Testis (tissue), 3 donors: ENCODE results near the gene ADGRB3. TPM values are rescaled to one million over a fixed set of nuclear protein-coding genes. Genes with fewer than 3 reads are reported as not detected.

Source experiments
- DNase-seq: peaks from one replicate; pipeline ENCODE4 v3.0.0-alpha.2; 2019
- H3K27ac ChIP-seq, 2 donors: fragments of 200-600 bp; sonication (generic); one replicate each; pipeline ENCODE4 v1.5.1; 2019
- H3K27me3 ChIP-seq: fragments of 200-600 bp; sonication (generic); one replicate; pipeline ENCODE4 v1.5.1; 2019
- H3K36me3 ChIP-seq: fragments of 200-600 bp; sonication (generic); one replicate; pipeline ENCODE4 v1.5.1; 2017; ENCODE audit warnings: low read depth; ENCODE audit errors: missing control alignments
- H3K4me1 ChIP-seq: fragments of 200-600 bp; sonication (generic); one replicate; pipeline ENCODE4 v1.5.1; 2019
- H3K4me3 ChIP-seq, 2 donors: fragments of 200-600 bp; sonication (generic); one replicate each; pipeline ENCODE4 v1.5.1; 2017 to 2019
- H3K9me3 ChIP-seq: fragments of 200-600 bp; sonication (generic); one replicate; pipeline ENCODE4 v1.5.1; 2017
- CTCF ChIP-seq, 3 experiments: fragments of 450-650 bp in 2 of 3; fragments of 200-600 bp in 1 of 3; sonication (generic) in 1 of 3; IDR thresholded peaks; one replicate each; pipeline ENCODE4 v1.5.1; 2016 to 2019; ENCODE audit warnings: antibody characterized with exemption in 3 of 3, mild to moderate bottlenecking in 2 of 3, moderate library complexity in 1 of 3
- POLR2A ChIP-seq: fragments of 450-650 bp; IDR thresholded peaks from one replicate; pipeline ENCODE4 v1.6.1; 2017; ENCODE audit warnings: antibody characterized with exemption, mild to moderate bottlenecking, moderate library complexity
- WGBS, 2 donors: methylation state at CpG; one replicate each; pipeline ENCODE4 v1.1.5; 2018; 5-methylcytosine and 5-hydroxymethylcytosine counted together
- intact Hi-C: fragments of 100-400 bp; cut with DNase I; formaldehyde crosslinking; loops from one replicate; pipeline ENCODE4 v1.15.1; 2023; ENCODE audit warnings: low total_unique reads
- polyA plus RNA-seq: library from polyadenylated mRNA; stranded (reverse); fragments of 350-450 nt; fragmentation: Illumina TruSeq; extraction: RNeasy Lipid Tissue Mini Kit (QIAGEN cat#74804); gene quantifications from one replicate; pipeline ENCODE4 v1.2.3, GENCODE V29; 2014; ENCODE audit warnings: low read depth, low replicate concordance; ENCODE audit not compliant: insufficient read depth
- total RNA-seq, 2 donors: library from RNA; depleted of rRNA; stranded (reverse); fragments of >200 nt; gene quantifications; one replicate each; pipeline ENCODE4 v1.2.3, GENCODE V29; 2016

Gene ADGRB3
- total and polyA plus RNA-seq, 3 donors from 2014 or later, result 3.2 to 5.7 (median 4.3) TPM

- DNase-seq, result no peak
- no peaks in the 10 kb centered on the region for H3K27me3 ChIP-seq
- no peaks in the 10 kb centered on the region for H3K4me1 ChIP-seq
- H3K36me3 ChIP-seq, result no peaks in the 10 kb centered on the region
- H3K4me3 ChIP-seq, result no peak overlapping the region
- intact Hi-C loops, result no loop called here
- H3K9me3 ChIP-seq, result no peaks in the 10 kb centered on the region
- WGBS, 2 donors, result 84 to 91% methylated on average over 5 of the region's 5 CpGs
- no peak overlapping the region for H3K27ac ChIP-seq
- no peak for TF ChIP-seq CTCF (IDR thresholded peaks at IDR 0.05)
- TF ChIP-seq POLR2A, result no peak
These were observed 358.8 kb downstream of the ADGRB3 start for GRCh38 chr6:68993911-68994310.

GRCh38 chr6:68994521-68994920 is 359.4 kb downstream of the ADGRB3 start:
- Histone ChIP-seq H3K9me3 (no peaks in the 10 kb centered on the region), H3K36me3 (no peaks in the 10 kb centered on the region), H3K27me3 (no peaks in the 10 kb centered on the region), H3K4me1 (no peaks in the 10 kb centered on the region), H3K27ac (no peak overlapping the region), H3K4me3 (no peak overlapping the region)
- intact Hi-C loops, result no loop called here
- TF ChIP-seq POLR2A, result no peak
- no peak for TF ChIP-seq CTCF (IDR thresholded peaks at IDR 0.05)
- no peak for DNase-seq
- 66 to 69% methylated on average over 1 of the region's 1 CpG for WGBS, 2 donors

- WGBS, 2 donors, result 83 to 90% methylated on average over 5 of the region's 5 CpGs
- H3K27ac ChIP-seq, result no peak overlapping the region
- TF ChIP-seq CTCF (IDR thresholded peaks at IDR 0.05) (no peak), POLR2A (no peak)
These were observed 370.1 kb downstream of the ADGRB3 start for GRCh38 chr6:69005199-69005598.

GRCh38 chr6:69007781-69008180 is 372.7 kb downstream of the ADGRB3 start:
- no peak for TF ChIP-seq POLR2A
- no peak for TF ChIP-seq CTCF (IDR thresholded peaks at IDR 0.05)

More at GRCh38 chr6:69005199-69005598, 370.1 kb downstream of the ADGRB3 start:
- Histone ChIP-seq H3K4me1 (no peaks in the 10 kb centered on the region), H3K9me3 (no peaks in the 10 kb centered on the region), H3K4me3 (no peak overlapping the region), H3K36me3 (no peaks in the 10 kb centered on the region), H3K27me3 (no peaks in the 10 kb centered on the region)
- intact Hi-C loops, result no loop called here
- no peak for DNase-seq

GRCh38 chr6:69012211-69012610 is 377.1 kb downstream of the ADGRB3 start:
- no peaks in the 10 kb centered on the region for H3K4me1 ChIP-seq
- no peak overlapping the region for H3K4me3 ChIP-seq
- H3K36me3 ChIP-seq, result no peaks in the 10 kb centered on the region
- no peak for DNase-seq
- 52 to 64% methylated on average over 2 of the region's 2 CpGs for WGBS, 2 donors
- no peaks in the 10 kb centered on the region for H3K27me3 ChIP-seq
- H3K9me3 ChIP-seq, result no peaks in the 10 kb centered on the region
- H3K27ac ChIP-seq, result no peak overlapping the region
- intact Hi-C loops, result no loop called here
- TF ChIP-seq POLR2A, result no peak

More at GRCh38 chr6:69007781-69008180, 372.7 kb downstream of the ADGRB3 start:
- intact Hi-C loops, result no loop called here
- Histone ChIP-seq H3K27ac (no peak overlapping the region), H3K4me3 (no peak overlapping the region), H3K9me3 (no peaks in the 10 kb centered on the region), H3K4me1 (no peaks in the 10 kb centered on the region), H3K27me3 (no peaks in the 10 kb centered on the region), H3K36me3 (no peaks in the 10 kb centered on the region)
- DNase-seq, result no peak
- WGBS, 2 donors, result 72 to 83% methylated on average over 3 of the region's 3 CpGs
